OCI-LY7 (cell line): ENCODE data around the gene MVK. TPM values are rescaled to one million over a fixed set of nuclear protein-coding genes. Genes with fewer than 3 reads are reported as not detected.

ENCODE experiments used
- BruUV-seq: library from RNA; stranded (reverse); fragments of 400-500 nt; replicated peaks from 2 replicates; lab custom pipeline; 2021; lab: Mats Ljungman, UMichigan
- CTCF ChIA-PET: fragments of 300-600 bp; sonication (Branson Sonifier 250); formaldehyde crosslinking; loops from one replicate; lab custom pipeline; 2022; ENCODE audit warnings: antibody characterized with exemption; ENCODE audit not compliant: unreplicated experiment; lab: Charles Lee
- POLR2A ChIA-PET: fragments of 300-600 bp; sonication (Branson Sonifier 250); formaldehyde crosslinking; loops from one replicate; lab custom pipeline; 2022; ENCODE audit warnings: antibody characterized with exemption; lab: Charles Lee
- DNase-seq: peaks from one replicate; pipeline ENCODE4 v3.0.0-alpha.2; 2015; ENCODE audit warnings: low spot score
- H2AFZ ChIP-seq: fragments of 200-600 bp; sonication (generic), shearing (Covaris generic); 2 replicates; pipeline ENCODE4 v1.6.1; 2014; ENCODE audit warnings: mild to moderate bottlenecking, antibody characterized with exemption, low read length, moderate library complexity
- H3K27ac ChIP-seq: fragments of 200-600 bp; sonication (generic); 2 replicates; pipeline ENCODE4 v1.5.1; 2014; ENCODE audit warnings: mixed run types, low read depth, mild to moderate bottlenecking, moderate library complexity, low read length, inconsistent platforms; ENCODE audit not compliant: poor library complexity, severe bottlenecking
- H3K36me3 ChIP-seq: fragments of 200-600 bp; sonication (generic); 2 replicates; pipeline ENCODE4 v1.6.1; 2014; ENCODE audit warnings: mild to moderate bottlenecking, antibody characterized with exemption, low read length, moderate library complexity, mixed read lengths; ENCODE audit not compliant: insufficient read depth
- H3K4me1 ChIP-seq: fragments of 200-600 bp; sonication (generic); 2 replicates; pipeline ENCODE4 v1.5.1; 2014; ENCODE audit warnings: mild to moderate bottlenecking, low read length; ENCODE audit not compliant: insufficient read depth, poor library complexity, severe bottlenecking
- H3K4me2 ChIP-seq: fragments of 200-600 bp; sonication (generic); 2 replicates; pipeline ENCODE4 v1.6.1; 2014; ENCODE audit warnings: mild to moderate bottlenecking, low read length
- H3K4me3 ChIP-seq: fragments of 200-600 bp; sonication (generic); 2 replicates; pipeline ENCODE4 v1.5.1; 2014; ENCODE audit warnings: mild to moderate bottlenecking, low read depth, low read length; ENCODE audit not compliant: poor library complexity, severe bottlenecking
- H3K79me2 ChIP-seq: fragments of 200-600 bp; sonication (generic); 2 replicates; pipeline ENCODE4 v1.6.1; 2016; ENCODE audit warnings: low read depth, mild to moderate bottlenecking, low read length, moderate library complexity, mixed read lengths; ENCODE audit not compliant: insufficient read depth
- H3K9me2 ChIP-seq: fragments of 200-600 bp; sonication (generic); 2 replicates; pipeline ENCODE4 v1.6.1; 2016; ENCODE audit warnings: mild to moderate bottlenecking, low read length, mixed read lengths; ENCODE audit not compliant: insufficient read depth
- H3K9me3 ChIP-seq: fragments of 200-600 bp; sonication (generic); 2 replicates; pipeline ENCODE4 v1.6.1; 2014; ENCODE audit warnings: mild to moderate bottlenecking, mixed run types, low read length, mixed read lengths
- H4K20me1 ChIP-seq: fragments of 200-600 bp; sonication (generic); 2 replicates; pipeline ENCODE4 v1.6.1; 2014; ENCODE audit warnings: mild to moderate bottlenecking, antibody characterized with exemption, low read length, moderate library complexity, mixed read lengths; ENCODE audit not compliant: insufficient read depth
- CTCF ChIP-seq: fragments of 200-600 bp; sonication (generic); conservative IDR thresholded peaks from 2 replicates; pipeline ENCODE4 v1.5.1; 2014; ENCODE audit warnings: mild to moderate bottlenecking, antibody characterized with exemption, low read length, moderate library complexity, mixed read lengths
- EZH2phosphoT487 ChIP-seq: fragments of 200-600 bp; sonication (generic); IDR thresholded peaks from 2 replicates; pipeline ENCODE4 v1.6.1; 2018; ENCODE audit warnings: low read depth, borderline replicate concordance, mild to moderate bottlenecking, mixed run types, antibody characterized with exemption, low read length, moderate library complexity, mixed read lengths
- intact Hi-C: fragments of 100-400 bp; cut with micrococcal nuclease; formaldehyde crosslinking; loops from one replicate; pipeline ENCODE4 v1.10.0; 2022; ENCODE audit not compliant: unreplicated experiment
- total RNA-seq, 2 experiments: library from RNA; depleted of rRNA in 1 of 2; stranded (reverse); fragments of >200 nt in 1 of 2; shearing (Covaris generic) in 1 of 2; gene quantifications; 2 replicates each; pipeline ENCODE4 v1.2.3, GENCODE V29; 2014 to 2022

Gene MVK
- total RNA-seq, 2 experiments from 2014 or later, result 27.0 to 47.4 TPM

GRCh38 chr12:109535231-109535862 lies 38.2 kb upstream of the MVK start:
- TF ChIP-seq EZH2phosphoT487 (no peak), CTCF (no peak)
- intact Hi-C loops, result no loop called here

GRCh38 chr12:109535863-109536250 lies 37.7 kb upstream of the MVK start:
- H3K4me1 ChIP-seq, result no peaks in the 10 kb centered on the region
- no peaks in the 10 kb centered on the region for H3K9me3 ChIP-seq
- no peak overlapping the region for H2AFZ ChIP-seq
- no peaks in the 10 kb centered on the region for H4K20me1 ChIP-seq
- H3K9me2 ChIP-seq, result no peaks in the 10 kb centered on the region
- H3K4me3 ChIP-seq, result no peak overlapping the region
- intact Hi-C loops, result no loop called here
- no peak for DNase-seq
- POLR2A ChIA-PET, result no interaction called here
- no peaks in the 10 kb centered on the region for H3K36me3 ChIP-seq
- no peak for TF ChIP-seq EZH2phosphoT487
- TF ChIP-seq CTCF, result no peak
- CTCF ChIA-PET, result no interaction called here
- H3K79me2 ChIP-seq, result no peaks in the 10 kb centered on the region
- H3K4me2 ChIP-seq, result no peak overlapping the region
- BruUV-seq, result no TSS peak
- no peak overlapping the region for H3K27ac ChIP-seq

More at GRCh38 chr12:109535231-109535862, 38.2 kb upstream of the MVK start:
- Histone ChIP-seq H2AFZ (no peak overlapping the region), H3K4me1 (no peaks in the 10 kb centered on the region), H3K4me2 (no peak overlapping the region), H3K9me2 (no peaks in the 10 kb centered on the region), H3K27ac (no peak overlapping the region), H3K4me3 (no peak overlapping the region), H3K36me3 (no peaks in the 10 kb centered on the region), H3K79me2 (no peaks in the 10 kb centered on the region), H3K9me3 (no peaks in the 10 kb centered on the region), H4K20me1 (no peaks in the 10 kb centered on the region)
- no TSS peak for BruUV-seq
- POLR2A ChIA-PET, result no interaction called here
- CTCF ChIA-PET, result no interaction called here
- DNase-seq, result no peak

GRCh38 chr12:109537136-109537535 lies 36.5 kb upstream of the MVK start:
- no peaks in the 10 kb centered on the region for H4K20me1 ChIP-seq
- no peak overlapping the region for H3K27ac ChIP-seq
- DNase-seq, result no peak
- ChIA-PET POLR2A (no interaction called here), CTCF (no interaction called here)
- H3K4me2 ChIP-seq, result no peak overlapping the region
- no peak overlapping the region for H2AFZ ChIP-seq
- H3K9me2 ChIP-seq, result no peaks in the 10 kb centered on the region
- intact Hi-C loops, result no loop called here
- TF ChIP-seq EZH2phosphoT487 (no peak), CTCF (no peak)
- no peaks in the 10 kb centered on the region for H3K36me3 ChIP-seq
- H3K9me3 ChIP-seq, result no peaks in the 10 kb centered on the region
- H3K4me3 ChIP-seq, result no peak overlapping the region
- H3K79me2 ChIP-seq, result no peaks in the 10 kb centered on the region
- BruUV-seq, result no TSS peak
- H3K4me1 ChIP-seq, result no peaks in the 10 kb centered on the region
